Kidney (tissue), 14 donors: ENCODE results near the gene CEP126. TPM values are rescaled to one million over a fixed set of nuclear protein-coding genes. Genes with fewer than 3 reads are reported as not detected.

Source experiments
- DNase-seq, 5 donors: peaks; one replicate each; pipeline ENCODE4 v3.0.0-alpha.2; 2013 to 2020
- FAIRE-seq: peaks from 2 replicates; lab custom pipeline; 2012; peaks lifted over from hg19 to GRCh38; lab: Jason Lieb, UNC
- H3K27ac ChIP-seq, 2 donors: one replicate each; pipeline ENCODE4 v1.7.0; 2013; ENCODE audit warnings: low read depth in 2 of 2, low read length in 2 of 2, inconsistent platforms in 1 of 2
- H3K27me3 ChIP-seq: one replicate; pipeline ENCODE4 v1.7.1; 2013; ENCODE audit warnings: low read length, inconsistent platforms; ENCODE audit not compliant: control insufficient read depth, insufficient read depth
- H3K36me3 ChIP-seq, 3 donors: one replicate each; pipeline versions ENCODE4 v1.7.0 to v1.7.1; 2013; ENCODE audit warnings: low read length in 3 of 3, control low read depth in 1 of 3, inconsistent platforms in 1 of 3; ENCODE audit not compliant: insufficient read depth in 3 of 3, control insufficient read depth in 2 of 3
- H3K4me1 ChIP-seq, 3 donors: one replicate each; pipeline versions ENCODE4 v1.7.0 to v1.7.1; 2013; ENCODE audit warnings: low read length in 3 of 3, inconsistent platforms in 1 of 3, low read depth in 1 of 3; ENCODE audit not compliant: control insufficient read depth in 2 of 3, insufficient read depth in 2 of 3
- H3K4me3 ChIP-seq, 3 donors: one replicate each; pipeline versions ENCODE4 v1.7.0 to v1.8.1; 2013; ENCODE audit warnings: low read length in 3 of 3, control low read depth in 1 of 3, inconsistent platforms in 1 of 3
- H3K9ac ChIP-seq, 3 donors: one replicate each; pipeline versions ENCODE4 v1.7.0 to v1.7.1; 2013; ENCODE audit warnings: low read length in 3 of 3, control low read depth in 1 of 3, inconsistent platforms in 1 of 3
- H3K9me3 ChIP-seq, 3 donors: one replicate each; pipeline versions ENCODE4 v1.7.0 to v1.7.1; 2013; ENCODE audit warnings: low read length in 3 of 3, control low read depth in 1 of 3, inconsistent platforms in 1 of 3; ENCODE audit not compliant: control insufficient read depth in 2 of 3, insufficient read depth in 1 of 3
- CTCF ChIP-seq: IDR thresholded peaks from 3 replicates; pipeline ENCODE4 v1.5.1; 2012; ENCODE audit warnings: mild to moderate bottlenecking, moderate library complexity, borderline replicate concordance; ENCODE audit not compliant: insufficient read depth; ENCODE audit errors: extremely low read depth
- intact Hi-C: fragments of 100-400 bp; cut with DNase I; formaldehyde crosslinking; loops from one replicate; pipeline ENCODE4 v1.11.1; 2022
- polyA plus RNA-seq: library from polyadenylated mRNA; stranded (reverse); fragments of 350-450 nt; fragmentation: Illumina TruSeq; extraction: RNeasy Lipid Tissue Mini Kit (QIAGEN cat#74804); gene quantifications from one replicate; pipeline ENCODE4 v1.2.3, GENCODE V29; 2014; ENCODE audit warnings: low read depth, low replicate concordance; ENCODE audit not compliant: insufficient read depth
- total RNA-seq: library from RNA; stranded (reverse); fragmentation: NEBNext Ultra II Directional; extraction: Animal tissue kit (Norgen Biotek cat#: 25700); gene quantifications from one replicate; pipeline ENCODE4 v1.2.1, GENCODE V29; 2021
- donor health status: control.
- donor health status: control.
- donor health status: control.
- donor health status: control.
- donor health status: control.
- donor health status: DM: yes; HTN: yes; CAD: no.
- donor health status: Normal renal cell carcinoma (clear cell type).

The CEP126 gene
- total and polyA plus RNA-seq, 2 donors from 2014 or later, result 5.1 to 5.3 TPM

- no peaks in the 10 kb centered on the region for H3K36me3 ChIP-seq
- peaks cover 0 to 4% (median 0%) of the 10 kb centered on the region in 3 donors for H3K4me1 ChIP-seq
- no peak overlapping the region for H3K9ac ChIP-seq
- no peak for TF ChIP-seq CTCF
- no peak overlapping the region for H3K4me3 ChIP-seq
- H3K27ac ChIP-seq, result no peak overlapping the region
- FAIRE-seq (no peak), DNase-seq (no peak)
- no peaks in the 10 kb centered on the region for H3K27me3 ChIP-seq
- no peaks in the 10 kb centered on the region for H3K9me3 ChIP-seq
- intact Hi-C loops, result loop anchor here (10.0 kb wide), 1 partner anchor 139 kb away; no protein-coding TSS in a partner anchor
Observed at GRCh38 chr11:102004220-102004619, 89.4 kb downstream of the CEP126 start.

- TF ChIP-seq CTCF, result no peak
- Histone ChIP-seq H3K4me1 (peaks cover 0 to 4% (median 0%) of the 10 kb centered on the region in 3 donors), H3K27ac (no peak overlapping the region), H3K9ac (no peak overlapping the region), H3K36me3 (no peaks in the 10 kb centered on the region), H3K9me3 (no peaks in the 10 kb centered on the region), H3K27me3 (no peaks in the 10 kb centered on the region), H3K4me3 (no peak overlapping the region)
- intact Hi-C loops, result loop anchor here (10.0 kb wide), 1 partner anchor 141 kb away; no protein-coding TSS in a partner anchor
- no peak for DNase-seq
- no peak for FAIRE-seq
Observed at GRCh38 chr11:102005306-102005705, 90.5 kb downstream of the CEP126 start.

GRCh38 chr11:102006835-102007566 is 92.2 kb downstream of the CEP126 start:
- no peaks in the 10 kb centered on the region for H3K9me3 ChIP-seq
- no peak for TF ChIP-seq CTCF
- FAIRE-seq (no peak), DNase-seq (no peak)
- no peaks in the 10 kb centered on the region for H3K36me3 ChIP-seq
- H3K4me1 ChIP-seq, result peaks cover 0 to 4% (median 0%) of the 10 kb centered on the region in 3 donors
- no peaks in the 10 kb centered on the region for H3K27me3 ChIP-seq
- no peak overlapping the region for H3K9ac ChIP-seq
- intact Hi-C loops, result loop anchor here (10.0 kb wide), 1 partner anchor 142 kb away; no protein-coding TSS in a partner anchor
- no peak overlapping the region for H3K27ac ChIP-seq
- no peak overlapping the region for H3K4me3 ChIP-seq
